Testis (tissue), 2 donors: ENCODE measurements around the gene IRX5.

ENCODE experiments used
- POLR2A ChIP-seq: fragments of 450-650 bp; IDR thresholded peaks from one replicate; pipeline ENCODE4 v1.6.1; 2017; ENCODE audit warnings: antibody characterized with exemption, mild to moderate bottlenecking, moderate library complexity
- TF ChIP-seq, protein P1 (sequence below), 3 experiments: fragments of 450-650 bp in 2 of 3; fragments of 200-600 bp in 1 of 3; sonication (generic) in 1 of 3; IDR thresholded peaks; one replicate each; pipeline ENCODE4 v1.5.1; 2016 to 2019; ENCODE audit warnings: antibody characterized with exemption in 3 of 3, mild to moderate bottlenecking in 2 of 3, moderate library complexity in 1 of 3

DNA sequence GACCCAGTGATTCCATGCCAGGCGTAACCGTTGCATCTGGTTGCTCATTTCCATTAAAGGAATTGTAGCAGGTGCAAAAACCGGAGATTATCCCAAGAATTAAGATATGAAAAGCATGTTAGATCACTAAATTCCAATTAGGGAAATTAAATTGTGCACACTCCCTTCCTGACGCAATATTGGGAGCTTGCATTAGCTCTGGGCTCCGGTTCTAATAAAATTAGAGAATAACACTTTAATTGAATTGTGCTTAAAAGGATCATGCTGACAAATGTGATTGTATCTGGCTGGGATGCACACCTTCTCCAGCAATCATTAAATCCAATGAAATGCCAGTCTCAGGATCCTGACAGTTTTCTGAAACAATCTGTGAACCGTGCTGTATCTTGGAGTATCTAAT lies 38.1 kb downstream of the IRX5 start:
- TF ChIP-seq, protein P1, sequence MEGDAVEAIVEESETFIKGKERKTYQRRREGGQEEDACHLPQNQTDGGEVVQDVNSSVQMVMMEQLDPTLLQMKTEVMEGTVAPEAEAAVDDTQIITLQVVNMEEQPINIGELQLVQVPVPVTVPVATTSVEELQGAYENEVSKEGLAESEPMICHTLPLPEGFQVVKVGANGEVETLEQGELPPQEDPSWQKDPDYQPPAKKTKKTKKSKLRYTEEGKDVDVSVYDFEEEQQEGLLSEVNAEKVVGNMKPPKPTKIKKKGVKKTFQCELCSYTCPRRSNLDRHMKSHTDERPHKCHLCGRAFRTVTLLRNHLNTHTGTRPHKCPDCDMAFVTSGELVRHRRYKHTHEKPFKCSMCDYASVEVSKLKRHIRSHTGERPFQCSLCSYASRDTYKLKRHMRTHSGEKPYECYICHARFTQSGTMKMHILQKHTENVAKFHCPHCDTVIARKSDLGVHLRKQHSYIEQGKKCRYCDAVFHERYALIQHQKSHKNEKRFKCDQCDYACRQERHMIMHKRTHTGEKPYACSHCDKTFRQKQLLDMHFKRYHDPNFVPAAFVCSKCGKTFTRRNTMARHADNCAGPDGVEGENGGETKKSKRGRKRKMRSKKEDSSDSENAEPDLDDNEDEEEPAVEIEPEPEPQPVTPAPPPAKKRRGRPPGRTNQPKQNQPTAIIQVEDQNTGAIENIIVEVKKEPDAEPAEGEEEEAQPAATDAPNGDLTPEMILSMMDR (IDR thresholded peaks at IDR 0.05) = no peak
- no peak for TF ChIP-seq POLR2A
